Measurements from ENCODE around the gene TMTC2. TPM values are rescaled to one million over a fixed set of nuclear protein-coding genes. Genes with fewer than 3 reads are reported as not detected.
"Not testable (repeated sequence)": the region's sequence is repeated elsewhere in the genome, so short reads cannot be mapped to it uniquely, and the experiment has no call there.

TMTC2 gene
- total RNA-seq, 2 experiments from 2014 or later: 2.5 to 3.1 TPM

GRCh38 chr12:82839796-82840195 lies 153.1 kb downstream of the TMTC2 start:
- H3K9me3 Mint-ChIP-seq: no peaks in the 10 kb centered on the region
- H3K4me3 Mint-ChIP-seq: no peak overlapping the region
- no peaks in the 10 kb centered on the region for H3K4me1 Mint-ChIP-seq (ENCODE audit: low read depth)
- H3K36me3 Mint-ChIP-seq (ENCODE audit: low read depth): no peaks in the 10 kb centered on the region
- intact Hi-C loops (cut with micrococcal nuclease): no loop called here
- TF ChIP-seq CTCF (IDR thresholded peaks at IDR 0.05): no peak
- no peaks in the 10 kb centered on the region for H3K27me3 Mint-ChIP-seq
- ChIA-PET POLR2A (no interaction called here), CTCF (no interaction called here)
- ATAC-seq: no peak
- no peak for DNase-seq
- H3K27ac Mint-ChIP-seq: no peak overlapping the region

GRCh38 chr12:82841487-82841904 lies 154.8 kb downstream of the TMTC2 start:
- intact Hi-C loops (cut with micrococcal nuclease): no loop called here
- Mint-ChIP-seq H3K4me1 (ENCODE audit: low read depth) (no peaks in the 10 kb centered on the region), H3K4me3 (no peak overlapping the region), H3K27me3 (no peaks in the 10 kb centered on the region), H3K9me3 (no peaks in the 10 kb centered on the region), H3K36me3 (ENCODE audit: low read depth) (no peaks in the 10 kb centered on the region), H3K27ac (no peak overlapping the region)
- CTCF ChIA-PET: no interaction called here
- no peak for TF ChIP-seq CTCF (IDR thresholded peaks at IDR 0.05)
- POLR2A ChIA-PET: no interaction called here
- DNase-seq: no peak
- no peak for ATAC-seq

- TF ChIP-seq CTCF (IDR thresholded peaks at IDR 0.05): no peak
- POLR2A ChIA-PET: no interaction called here
- ATAC-seq: no peak
- no peak for DNase-seq
- intact Hi-C loops (cut with micrococcal nuclease): no loop called here
- CTCF ChIA-PET: no interaction called here
- Mint-ChIP-seq H3K4me1 (ENCODE audit: low read depth) (no peaks in the 10 kb centered on the region), H3K4me3 (no peak overlapping the region), H3K36me3 (ENCODE audit: low read depth) (no peaks in the 10 kb centered on the region), H3K27ac (no peak overlapping the region), H3K27me3 (no peaks in the 10 kb centered on the region), H3K9me3 (no peaks in the 10 kb centered on the region)
These were observed 155.8 kb downstream of the TMTC2 start for GRCh38 chr12:82842480-82842879.

- H3K9me3 Mint-ChIP-seq; H3K4me1 Mint-ChIP-seq (ENCODE audit: low read depth); DNase-seq; H3K27me3 Mint-ChIP-seq; H3K4me3 Mint-ChIP-seq; intact Hi-C loops (cut with micrococcal nuclease); ATAC-seq; POLR2A ChIA-PET; H3K27ac Mint-ChIP-seq; CTCF ChIA-PET; H3K36me3 Mint-ChIP-seq (ENCODE audit: low read depth): not testable (repeated sequence)
These were observed 158.4 kb downstream of the TMTC2 start for GRCh38 chr12:82845076-82845475.

GRCh38 chr12:82848845-82849244 lies 162.1 kb downstream of the TMTC2 start:
- Mint-ChIP-seq H3K27me3 (no peaks in the 10 kb centered on the region), H3K9me3 (no peaks in the 10 kb centered on the region), H3K4me3 (no peak overlapping the region), H3K4me1 (ENCODE audit: low read depth) (no peaks in the 10 kb centered on the region), H3K27ac (no peak overlapping the region), H3K36me3 (ENCODE audit: low read depth) (no peaks in the 10 kb centered on the region)
- DNase-seq: no peak
- TF ChIP-seq CTCF (IDR thresholded peaks at IDR 0.05): no peak
- no peak for ATAC-seq
- POLR2A ChIA-PET: no interaction called here
- intact Hi-C loops (cut with micrococcal nuclease): no loop called here
- CTCF ChIA-PET: no interaction called here

GRCh38 chr12:82852529-82852928 lies 165.8 kb downstream of the TMTC2 start:
- ChIA-PET CTCF (no interaction called here), POLR2A (no interaction called here)
- H3K9me3 Mint-ChIP-seq: no peaks in the 10 kb centered on the region
- no peaks in the 10 kb centered on the region for H3K27me3 Mint-ChIP-seq
- ATAC-seq (no peak), DNase-seq (no peak)
- no peaks in the 10 kb centered on the region for H3K36me3 Mint-ChIP-seq (ENCODE audit: low read depth)
- intact Hi-C loops (cut with micrococcal nuclease): no loop called here
- no peak overlapping the region for H3K4me3 Mint-ChIP-seq
- no peaks in the 10 kb centered on the region for H3K4me1 Mint-ChIP-seq (ENCODE audit: low read depth)
- TF ChIP-seq CTCF (IDR thresholded peaks at IDR 0.05): no peak
- H3K27ac Mint-ChIP-seq: no peak overlapping the region

Measured in activated CD8-positive, alpha-beta T cell treated with anti-CD3 and anti-CD28 coated beads for 36 hours (primary cell).